Frontal cortex (tissue), 4 donors: ENCODE results near the gene TBC1D28. TPM values are rescaled to one million over a fixed set of nuclear protein-coding genes. Genes with fewer than 3 reads are reported as not detected.
"Not testable (repeated sequence)": the region's sequence is repeated elsewhere in the genome, so short reads cannot be mapped to it uniquely, and the experiment has no call there.

ENCODE experiments used
- DNase-seq, 2 donors: peaks; one replicate each; pipeline ENCODE4 v3.0.0; 2012; ENCODE audit warnings: low spot score in 2 of 2
- FAIRE-seq: peaks from 2 replicates; lab custom pipeline; 2012; peaks lifted over from hg19 to GRCh38; lab: Jason Lieb, UNC
- total RNA-seq: library from RNA; depleted of rRNA; stranded (reverse); fragments of >200 nt; gene quantifications from one replicate; pipeline ENCODE4 v1.2.3, GENCODE V29; 2014
- donor health status: control.
- donor health status: control.
- donor health status: control.

Gene TBC1D28
- under 0.01 TPM for total RNA-seq

GRCh38 chr17:18644291-18644690 is at the start of gene TBC1D28:
Gene TBC1D28, minus strand, starts transcription at chr17:18644391. Its CDS starts 3,039 bp downstream, at chr17:18641352.
- not testable (repeated sequence) for DNase-seq, FAIRE-seq

DNA sequence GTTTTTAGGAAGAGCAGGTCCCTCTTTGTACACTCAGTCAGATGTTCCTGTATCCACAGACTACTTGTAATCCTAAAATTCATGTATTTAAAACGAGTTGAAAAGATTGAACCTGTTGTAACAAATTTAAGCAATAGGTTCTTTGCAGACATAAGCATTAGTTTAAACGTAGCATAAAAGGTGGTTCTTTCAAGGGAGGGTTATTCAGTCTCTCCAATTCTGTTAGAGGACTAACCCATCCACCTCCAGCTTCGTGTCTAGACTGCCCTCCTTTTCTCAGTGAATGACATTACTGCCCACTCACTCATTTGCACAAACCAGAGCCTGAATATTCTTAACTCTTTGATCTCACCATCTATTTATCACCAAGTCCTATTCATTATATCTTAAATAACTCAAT is 38.5 kb upstream of the TBC1D28 start:
- DNase-seq: not testable (repeated sequence)

DNA sequence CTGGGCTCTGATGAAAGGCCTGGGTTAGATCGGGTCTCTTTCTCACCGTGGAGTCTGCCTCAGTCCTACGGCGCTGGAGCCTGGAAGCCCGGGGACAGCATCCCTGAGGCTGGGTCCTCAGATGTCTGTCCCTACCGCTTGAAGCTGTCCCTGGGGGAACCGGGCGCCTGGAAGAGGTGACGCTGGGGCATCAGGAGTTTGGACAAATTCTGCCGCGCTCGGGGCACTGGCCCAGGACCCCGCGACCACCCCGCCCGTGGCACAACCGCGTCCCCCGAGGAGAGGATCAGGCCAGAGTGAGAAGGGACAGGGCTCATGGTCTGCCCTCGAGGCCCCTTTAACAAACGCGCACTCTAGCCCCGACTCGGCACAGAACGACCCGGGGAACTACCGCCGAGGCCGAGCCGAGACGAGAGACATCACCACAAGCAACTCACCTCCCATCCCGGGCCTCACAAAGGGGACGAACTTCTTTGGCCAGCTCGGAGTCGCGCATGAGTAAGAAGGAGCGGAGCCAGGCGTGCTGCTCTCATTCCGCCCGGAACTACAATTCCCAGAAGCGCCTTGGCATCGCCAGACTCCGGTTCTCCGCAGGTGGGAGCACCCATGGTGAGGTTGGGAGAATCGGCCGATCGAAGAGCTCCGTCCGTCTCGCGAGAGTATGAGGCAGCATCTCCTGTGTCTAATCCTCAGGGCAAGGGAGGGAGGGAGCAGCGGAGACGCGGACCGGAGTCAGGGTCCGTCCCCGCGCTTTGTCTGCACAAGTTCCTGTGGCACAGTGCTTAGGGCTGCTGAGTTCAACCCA is 37.8 kb upstream of the TBC1D28 start, which contains the start of gene FOXO3B:
Gene FOXO3B, minus strand, starts transcription at position 548 of the 805 bp plus-strand sequence. CDS start 663 bp downstream, outside the sequence.
- not testable (repeated sequence) for FAIRE-seq
- DNase-seq: peak; percentile 51 to 77

More for the DNA sequence above, 38.5 kb upstream of the TBC1D28 start:
- not testable (repeated sequence) for FAIRE-seq

DNA sequence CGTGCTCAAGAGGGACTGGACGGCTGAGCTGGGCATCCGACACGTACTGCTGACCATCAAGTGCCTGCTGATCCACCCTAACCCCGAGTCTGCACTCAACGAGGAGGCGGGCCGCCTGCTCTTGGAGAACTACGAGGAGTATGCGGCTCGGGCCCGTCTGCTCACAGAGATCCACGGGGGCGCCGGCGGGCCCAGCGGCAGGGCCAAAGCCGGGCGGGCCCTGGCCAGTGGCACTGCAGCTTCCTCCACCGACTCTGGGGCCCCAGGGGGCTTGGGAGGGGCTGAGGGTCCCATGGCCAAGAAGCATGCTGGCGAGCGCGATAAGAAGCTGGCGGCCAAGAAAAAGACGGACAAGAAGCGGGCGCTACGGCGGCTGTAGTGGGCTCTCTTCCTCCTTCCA is 33.2 kb upstream of the TBC1D28 start:
- FAIRE-seq, DNase-seq: not testable (repeated sequence)

DNA sequence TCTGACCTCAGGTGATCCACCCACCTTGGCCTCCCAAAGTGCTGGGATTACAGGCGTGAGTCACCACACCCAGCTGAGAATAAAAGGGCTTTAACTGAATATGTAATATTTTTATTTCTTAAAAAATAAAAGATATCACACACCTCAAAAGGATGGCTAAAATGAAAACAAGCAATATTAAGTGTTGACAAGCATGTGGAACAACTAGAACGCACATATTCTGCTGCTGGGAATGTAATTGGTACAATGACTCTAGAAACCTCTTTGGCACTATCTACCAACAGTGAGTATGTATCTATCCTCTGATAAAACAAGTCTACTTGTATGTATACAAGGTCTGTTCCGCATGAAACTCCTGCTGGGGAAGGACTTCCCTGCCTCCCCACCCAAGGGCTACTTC is 32.7 kb upstream of the TBC1D28 start:
- not testable (repeated sequence) for FAIRE-seq

GRCh38 chr17:18672395-18673227 is 28.4 kb upstream of the TBC1D28 start:
- FAIRE-seq, DNase-seq: not testable (repeated sequence)

More for the DNA sequence above, 32.7 kb upstream of the TBC1D28 start:
- not testable (repeated sequence) for DNase-seq

GRCh38 chr17:18668625-18669024 is 24.4 kb upstream of the TBC1D28 start:
- not testable (repeated sequence) for FAIRE-seq

DNA sequence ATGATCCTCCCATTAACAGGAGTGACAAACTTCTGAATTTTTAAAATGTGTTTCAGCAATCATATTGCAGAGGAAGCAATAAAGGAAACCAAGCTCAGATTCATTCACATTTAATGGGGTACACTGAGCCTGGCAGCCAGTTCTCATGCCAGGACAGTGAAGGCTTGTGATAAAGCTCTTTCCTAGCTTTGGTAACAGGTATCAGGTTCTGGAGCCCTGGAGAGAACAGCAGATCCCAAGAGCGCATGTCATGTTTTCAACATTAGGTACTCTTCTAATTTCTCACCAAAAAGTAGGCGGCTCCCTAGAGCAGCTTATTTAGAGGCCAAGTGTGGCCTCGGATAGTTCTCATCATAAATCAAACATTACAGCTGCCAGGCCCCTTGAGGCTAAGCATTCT is 23.3 kb upstream of the TBC1D28 start:
- not testable (repeated sequence) for DNase-seq, FAIRE-seq

More at GRCh38 chr17:18668625-18669024, 24.4 kb upstream of the TBC1D28 start:
- DNase-seq: not testable (repeated sequence)

DNA sequence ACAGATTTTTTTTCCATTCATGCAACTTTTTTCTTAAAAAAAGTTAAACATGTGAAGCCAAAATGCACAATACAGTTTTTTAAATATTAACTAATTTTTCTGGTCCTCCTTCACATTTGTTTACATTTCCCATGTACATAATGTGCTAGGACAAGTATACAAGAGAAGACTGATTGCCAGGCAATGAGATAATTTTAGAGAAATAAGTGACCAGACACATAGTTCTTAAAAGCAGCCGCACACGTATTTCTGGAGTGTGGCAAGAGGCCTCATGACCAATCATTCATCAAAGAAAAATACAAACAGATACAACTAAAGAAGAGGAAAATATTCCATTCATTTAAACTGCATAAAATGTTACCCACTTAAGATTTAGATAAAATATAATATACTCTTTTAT is 22.1 kb upstream of the TBC1D28 start:
- not testable (repeated sequence) for FAIRE-seq, DNase-seq

DNA sequence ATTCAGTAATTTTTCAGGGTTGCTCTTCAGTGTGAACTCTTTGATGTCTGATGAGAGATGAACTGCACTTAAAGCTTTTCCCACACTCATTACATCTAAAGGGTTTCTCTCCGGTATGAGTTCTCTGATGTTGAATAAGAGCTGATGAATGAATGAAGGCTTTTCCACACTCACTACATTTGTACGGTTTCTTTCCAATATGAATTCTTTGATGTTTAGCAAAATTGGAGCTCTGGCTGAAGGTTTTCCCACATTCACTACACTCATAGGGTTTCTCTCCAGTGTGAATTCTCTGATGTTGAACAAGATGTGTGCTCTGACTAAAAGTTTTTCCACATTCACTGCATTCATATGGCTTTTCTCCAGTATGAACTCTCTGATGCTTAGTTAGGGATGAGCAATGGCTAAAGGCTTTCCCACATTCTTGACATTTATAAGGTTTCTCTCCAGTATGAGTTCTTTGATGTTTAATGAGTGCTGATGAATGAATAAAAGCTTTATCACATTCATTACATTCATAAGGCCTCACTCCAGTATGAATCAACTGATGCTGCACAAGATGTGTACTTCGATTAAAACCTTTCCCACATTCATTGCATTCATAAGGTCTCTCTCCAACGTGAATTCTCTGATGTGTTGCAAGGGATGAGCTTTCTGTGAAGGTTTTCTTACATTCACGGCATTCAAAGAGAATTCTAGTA is 17.9 kb upstream of the TBC1D28 start:
- FAIRE-seq, DNase-seq: not testable (repeated sequence)

GRCh38 chr17:18650094-18650493 is 5.9 kb upstream of the TBC1D28 start:
- FAIRE-seq, DNase-seq: not testable (repeated sequence)

DNA sequence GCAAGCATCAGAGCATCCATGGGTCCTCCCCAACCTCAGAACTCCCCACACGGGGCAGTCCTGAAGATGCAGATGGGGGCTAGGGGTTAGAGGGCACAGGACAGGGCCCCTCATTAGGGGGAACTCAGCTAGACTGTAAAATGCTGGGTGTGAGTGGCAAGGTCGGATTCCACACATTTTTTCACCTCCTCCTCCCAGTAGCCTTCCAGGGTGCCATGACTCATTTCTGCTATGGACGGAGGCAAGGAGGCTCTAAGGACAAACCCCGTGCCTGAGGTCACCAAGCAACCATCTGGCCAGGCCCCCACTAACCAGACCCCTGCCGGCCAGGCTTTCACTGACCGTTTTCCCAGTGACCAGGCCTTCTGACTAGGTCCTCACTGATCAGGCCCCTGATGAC is 1.1 kb downstream of the TBC1D28 start:
- DNase-seq, FAIRE-seq: not testable (repeated sequence)

DNA sequence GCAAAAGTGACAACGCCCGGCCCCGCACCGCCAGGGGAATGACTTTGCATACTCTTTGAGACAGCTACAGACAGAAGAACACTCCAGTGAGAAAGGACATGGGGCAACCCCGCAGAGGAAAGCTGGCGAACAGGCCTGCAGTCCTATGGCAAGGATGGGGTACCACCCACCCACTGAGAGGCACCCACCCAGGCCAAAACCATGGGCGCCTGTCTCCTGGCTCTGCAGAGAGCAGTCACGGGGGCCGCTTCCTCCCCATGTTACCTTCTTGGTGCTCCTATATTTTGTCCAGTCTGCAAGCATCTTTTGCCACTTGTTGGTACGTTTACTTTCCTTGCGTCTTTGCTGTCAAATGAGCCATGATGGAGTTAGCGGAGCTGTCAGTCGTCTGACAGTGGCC is 5.8 kb downstream of the TBC1D28 start:
- DNase-seq, FAIRE-seq: not testable (repeated sequence)

- not testable (repeated sequence) for DNase-seq, FAIRE-seq
These were observed 8.0 kb downstream of the TBC1D28 start for GRCh38 chr17:18636237-18636636.

- DNase-seq, FAIRE-seq: not testable (repeated sequence)
These were observed 8.4 kb downstream of the TBC1D28 start for GRCh38 chr17:18635773-18636172.

GRCh38 chr17:18634550-18635263 is 9.5 kb downstream of the TBC1D28 start:
- not testable (repeated sequence) for DNase-seq, FAIRE-seq

GRCh38 chr17:18626152-18626870 is 17.9 kb downstream of the TBC1D28 start:
- no peak for FAIRE-seq
- no peak for DNase-seq

GRCh38 chr17:18625509-18626104 is 18.6 kb downstream of the TBC1D28 start:
- peak; percentile 30 for DNase-seq
- FAIRE-seq: not testable (repeated sequence)
